Bronchial epithelial cell (primary cell): ENCODE measurements around the gene LAMC2. TPM values are rescaled to one million over a fixed set of nuclear protein-coding genes. Genes with fewer than 3 reads are reported as not detected.

ENCODE experiments used
- DNase-seq: peaks from one replicate; pipeline ENCODE4 v3.0.0-alpha.2; 2010; ENCODE audit warnings: low read depth
- FAIRE-seq: peaks from 2 replicates; lab custom pipeline; 2011; peaks lifted over from hg19 to GRCh38; lab: Jason Lieb, UNC
- H3K27me3 ChIP-seq: 2 replicates; pipeline ENCODE4 v1.5.1; 2011; ENCODE audit warnings: low read length; ENCODE audit not compliant: control insufficient read depth, insufficient read depth
- H3K36me3 ChIP-seq: 2 replicates; pipeline ENCODE4 v1.5.1; 2011; ENCODE audit warnings: low read length; ENCODE audit not compliant: control insufficient read depth, insufficient read depth
- H3K4me3 ChIP-seq: 2 replicates; pipeline ENCODE4 v1.5.1; 2011; ENCODE audit warnings: mild to moderate bottlenecking, low read depth, low read length, control low read depth
- CTCF ChIP-seq: IDR thresholded peaks from 2 replicates; pipeline ENCODE4 v1.5.1; 2011; ENCODE audit warnings: mild to moderate bottlenecking, moderate library complexity, low read length, control low read depth, inconsistent platforms; ENCODE audit not compliant: insufficient read depth, severe bottlenecking
- total RNA-seq: library from RNA; depleted of rRNA; stranded (reverse); fragments of >200 nt; gene quantifications from 2 replicates; pipeline ENCODE4 v1.2.1, GENCODE V29; 2014

LAMC2 gene
- total RNA-seq, 1 donor from 2014 or later: 1,840 TPM

GRCh38 chr1:183282101-183282855 lies 96.2 kb downstream of the LAMC2 start:
- no peak for DNase-seq
- H3K4me3 ChIP-seq: no peak overlapping the region
- no peaks in the 10 kb centered on the region for H3K36me3 ChIP-seq
- no peak for FAIRE-seq
- no peak for TF ChIP-seq CTCF
- H3K27me3 ChIP-seq: no peaks in the 10 kb centered on the region

- no peak for FAIRE-seq
- peak; percentile 63 for DNase-seq
- Histone ChIP-seq H3K4me3 (no peak overlapping the region), H3K27me3 (no peaks in the 10 kb centered on the region), H3K36me3 (no peaks in the 10 kb centered on the region)
- TF ChIP-seq CTCF: no peak
Observed at GRCh38 chr1:183283286-183283685, 97.2 kb downstream of the LAMC2 start.

GRCh38 chr1:183284086-183284485 lies 98.0 kb downstream of the LAMC2 start:
- DNase-seq: no peak
- Histone ChIP-seq H3K36me3 (no peaks in the 10 kb centered on the region), H3K4me3 (no peak overlapping the region), H3K27me3 (no peaks in the 10 kb centered on the region)
- no peak for TF ChIP-seq CTCF
- no peak for FAIRE-seq

GRCh38 chr1:183285256-183285655 lies 99.2 kb downstream of the LAMC2 start:
- Histone ChIP-seq H3K36me3 (no peaks in the 10 kb centered on the region), H3K27me3 (peaks cover 2% of the 10 kb centered on the region), H3K4me3 (no peak overlapping the region)
- FAIRE-seq (no peak), DNase-seq (no peak)
- TF ChIP-seq CTCF: no peak

GRCh38 chr1:183285746-183286145 lies 99.7 kb downstream of the LAMC2 start:
- DNase-seq: no peak
- no peak for FAIRE-seq
- Histone ChIP-seq H3K4me3 (no peak overlapping the region), H3K27me3 (peaks cover 2% of the 10 kb centered on the region), H3K36me3 (no peaks in the 10 kb centered on the region)
- no peak for TF ChIP-seq CTCF
